KG1 (cell line): ENCODE measurements around the gene CTSD.

Source experiments
- DNase-seq: peaks from one replicate; lab custom pipeline; 2025; lab: John Stamatoyannopoulos, UW

The CTSD gene

DNA sequence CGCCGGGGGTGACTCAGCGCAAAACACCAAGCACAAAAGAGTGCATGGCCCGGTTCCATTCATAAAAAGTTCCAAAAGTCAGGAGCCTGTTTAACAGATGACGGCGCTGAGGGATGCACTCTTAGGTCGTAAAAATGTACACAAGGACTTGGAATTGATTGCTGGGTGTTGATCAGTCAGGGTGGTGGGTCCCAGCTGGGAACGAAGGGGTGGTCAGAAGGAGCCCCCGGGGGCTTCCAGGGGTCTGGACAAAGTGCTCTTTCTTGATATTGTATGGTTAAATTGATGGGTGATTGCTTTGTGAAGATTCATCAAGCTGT, 34.1 kb downstream of the CTSD start:
- no peak for DNase-seq

DNA sequence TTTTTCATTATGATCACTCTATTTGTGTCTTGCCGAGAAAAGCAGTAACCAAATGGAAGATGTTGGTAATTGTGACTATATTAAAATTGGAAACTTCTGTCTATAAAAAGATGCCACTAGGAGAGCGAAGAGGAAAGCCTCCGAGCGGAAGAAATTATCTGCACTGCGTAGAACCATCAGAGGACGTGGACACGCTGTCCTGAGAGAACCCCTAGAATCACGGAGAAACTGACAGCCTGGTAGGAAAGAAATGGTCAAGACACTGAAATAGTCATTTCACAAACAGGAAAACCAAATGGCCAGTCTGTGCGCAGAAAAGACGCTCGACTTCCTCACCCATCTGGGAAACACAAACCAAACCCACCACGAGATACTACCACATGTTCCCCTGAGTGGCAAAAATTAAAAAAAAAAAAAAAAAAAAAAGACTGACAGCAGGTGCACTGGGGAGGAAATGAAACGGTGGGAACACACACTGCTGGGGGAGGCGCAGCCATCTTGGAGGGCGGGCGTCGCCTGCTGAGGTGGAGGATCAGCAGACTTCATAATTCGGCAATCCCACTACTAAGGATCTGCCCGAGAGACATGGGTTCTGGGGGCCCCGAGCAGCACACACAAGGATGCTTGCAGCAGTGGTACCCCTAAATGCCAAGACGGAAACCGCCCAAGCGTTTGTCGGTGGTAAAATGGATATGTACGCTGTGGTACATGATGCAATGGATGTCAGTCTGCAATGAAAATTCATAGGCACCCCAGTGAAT, 34.6 kb downstream of the CTSD start:
- no peak for DNase-seq

DNA sequence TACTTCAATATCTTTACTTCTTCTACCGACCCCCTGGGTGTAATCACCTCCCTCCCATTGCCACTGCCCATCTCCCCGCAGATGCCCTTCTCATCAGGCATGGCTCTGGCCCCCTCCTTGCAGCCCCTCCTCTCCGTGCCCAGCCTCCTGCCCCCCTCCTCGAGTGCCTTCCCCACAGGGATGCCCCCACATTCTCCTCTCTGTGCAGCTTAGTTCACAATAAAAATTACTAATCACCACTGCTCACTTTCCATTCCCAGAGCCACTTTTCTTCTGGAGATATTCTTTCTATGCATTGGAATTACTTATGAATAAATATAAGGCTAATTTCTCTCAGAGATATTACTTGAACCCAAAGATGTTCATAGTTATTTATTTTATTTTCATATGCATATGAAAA, 35.4 kb downstream of the CTSD start:
- no peak for DNase-seq

DNA sequence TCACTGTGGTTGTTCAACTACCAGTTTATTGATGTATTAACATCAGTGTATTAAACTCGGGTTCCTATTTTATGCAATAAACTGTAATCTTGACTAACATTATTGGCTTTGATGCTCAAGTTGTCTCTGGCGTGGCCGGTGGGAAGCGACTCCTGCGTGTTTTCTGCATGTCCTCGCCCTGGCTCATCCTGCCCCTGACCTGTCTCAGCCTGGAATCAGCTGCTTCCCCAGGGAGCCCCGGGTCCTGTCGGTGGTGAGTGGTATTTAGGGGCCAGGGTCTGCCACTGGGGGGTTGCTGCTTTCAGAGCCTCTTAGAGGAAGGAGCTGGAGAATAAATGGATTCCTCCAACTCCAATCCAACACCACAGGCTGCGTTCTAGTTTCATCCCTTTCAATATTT, 35.9 kb downstream of the CTSD start:
- no peak for DNase-seq

DNA sequence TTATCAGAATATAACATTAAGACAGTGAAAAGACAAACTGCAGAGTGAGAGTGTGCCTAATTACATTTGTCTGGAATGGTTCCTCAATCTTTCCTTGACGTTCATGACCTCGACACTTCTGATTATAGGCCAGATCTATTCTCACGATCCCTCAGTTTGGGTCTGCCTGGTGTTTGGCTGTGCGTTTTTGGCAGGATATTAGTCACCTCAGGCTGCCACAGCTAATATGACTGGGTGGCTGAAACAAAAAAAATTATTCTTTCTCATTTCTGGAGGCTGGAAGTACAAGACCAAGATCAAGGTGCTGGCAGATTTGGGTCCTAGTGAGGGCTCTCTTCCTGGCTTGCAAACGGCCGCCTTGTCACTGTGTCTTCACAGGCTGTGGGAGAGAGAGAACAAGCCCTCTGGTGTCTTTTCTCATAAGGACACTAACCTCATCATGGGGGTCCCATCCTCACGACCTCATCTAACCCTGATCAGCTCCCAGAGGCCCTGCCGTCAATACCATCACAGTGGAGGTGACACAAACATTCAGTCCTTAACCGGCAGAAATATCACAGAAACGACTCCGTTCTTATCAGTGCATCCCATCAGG, 36.5 kb downstream of the CTSD start:
- DNase-seq: no peak

DNA sequence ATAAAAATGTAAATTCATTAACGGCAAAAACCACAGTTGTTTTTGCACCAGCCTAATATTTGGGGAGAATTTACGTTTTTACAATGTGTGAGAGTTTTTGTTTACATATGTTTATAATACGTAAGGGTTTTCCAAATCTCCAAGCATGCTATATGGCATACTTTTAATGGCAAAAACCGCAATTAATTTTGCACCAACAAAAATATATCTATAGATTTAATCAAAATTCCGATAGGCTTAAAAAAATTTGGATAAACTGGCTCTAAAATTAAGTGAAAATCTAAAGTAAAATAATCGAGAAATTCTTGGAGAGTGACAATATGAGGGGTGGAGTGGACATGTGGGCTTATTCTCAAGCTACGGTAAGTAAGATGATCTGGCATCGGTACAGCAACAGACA, 43.9 kb downstream of the CTSD start:
- no peak for DNase-seq

DNA sequence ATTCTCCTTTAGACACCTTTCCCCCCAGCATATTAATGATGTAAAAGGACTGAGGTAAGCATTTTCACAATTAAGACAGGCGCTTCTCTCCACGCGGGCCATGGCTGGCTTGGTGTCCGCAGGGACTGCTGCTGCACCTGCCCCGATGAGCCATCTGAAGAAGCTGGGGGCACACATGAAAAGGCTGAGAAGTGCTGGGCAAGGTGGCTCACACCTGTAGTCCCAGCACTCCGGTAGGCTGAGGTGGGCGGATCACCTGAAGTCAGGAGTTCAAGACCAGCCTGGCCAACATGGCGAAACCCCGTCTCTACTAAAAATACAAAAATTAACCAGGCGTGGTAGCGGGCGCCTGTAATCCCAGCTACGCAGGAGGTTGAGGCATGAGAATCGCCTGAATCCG, 45.4 kb downstream of the CTSD start:
- DNase-seq: no peak

DNA sequence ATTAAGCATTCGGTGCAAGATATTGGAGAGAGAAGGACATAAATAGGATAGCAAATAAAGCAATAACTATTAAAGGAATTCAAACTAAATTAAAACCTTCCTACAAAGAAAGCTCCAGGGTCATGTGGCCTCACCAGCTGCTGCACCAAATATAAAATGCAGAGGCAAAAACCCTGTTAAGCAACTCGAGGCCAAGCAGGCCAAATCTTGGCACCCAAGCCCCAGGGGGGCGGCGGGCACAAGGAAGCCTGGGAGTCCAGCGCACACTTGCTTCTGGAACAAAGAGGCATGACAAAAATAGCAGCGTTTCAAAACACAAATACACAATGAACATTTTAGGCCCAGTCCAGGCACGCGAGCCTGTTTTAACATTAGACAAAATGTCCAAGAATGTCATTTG, 46.0 kb downstream of the CTSD start:
- no peak for DNase-seq

DNA sequence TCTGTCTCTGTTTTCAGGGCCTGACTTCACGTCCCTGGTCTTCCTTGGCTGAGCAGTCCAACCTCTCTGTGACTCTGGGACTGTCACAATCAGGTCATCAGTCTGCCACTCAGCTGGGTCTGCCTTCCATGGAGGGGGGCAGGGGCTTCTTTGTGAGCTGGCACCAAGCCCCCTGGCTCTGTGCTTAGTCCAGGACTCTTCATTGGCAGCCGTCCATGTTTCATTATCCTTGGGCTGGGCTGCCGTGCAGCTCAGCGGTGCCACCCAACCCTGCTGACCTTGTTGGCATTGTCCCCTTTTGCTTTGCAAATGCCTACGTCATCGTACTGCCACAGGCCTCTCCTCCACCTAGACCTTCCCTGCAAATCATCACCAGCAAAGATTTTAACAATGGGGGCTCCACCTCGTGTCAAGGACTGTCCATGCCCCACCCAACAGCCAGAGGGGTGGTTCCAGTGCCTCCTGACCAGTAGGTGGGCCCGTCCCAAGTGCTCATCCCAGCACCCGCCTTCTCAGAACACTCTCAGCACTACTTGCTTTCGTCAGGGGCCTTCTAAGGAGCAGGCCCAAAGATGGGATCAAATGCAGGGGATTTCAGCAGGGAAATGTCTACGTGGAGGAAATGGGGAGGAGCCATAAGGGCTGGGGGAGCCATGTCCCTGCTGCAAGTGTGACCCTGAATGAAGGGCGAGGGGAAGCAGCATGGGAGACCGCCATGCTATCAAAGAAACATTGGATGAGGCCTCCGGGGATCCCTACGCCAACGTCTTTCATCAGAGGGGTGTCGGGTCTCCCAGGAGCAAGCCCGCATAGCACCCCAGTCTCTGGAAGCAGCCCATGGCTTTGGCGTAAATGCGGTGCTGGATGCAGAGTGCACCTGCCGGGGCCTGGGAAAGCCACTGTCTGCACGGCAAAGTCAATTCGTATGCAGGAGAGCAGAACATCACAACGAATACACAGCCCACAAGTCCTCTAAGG, 48.5 kb downstream of the CTSD start:
- DNase-seq: no peak

DNA sequence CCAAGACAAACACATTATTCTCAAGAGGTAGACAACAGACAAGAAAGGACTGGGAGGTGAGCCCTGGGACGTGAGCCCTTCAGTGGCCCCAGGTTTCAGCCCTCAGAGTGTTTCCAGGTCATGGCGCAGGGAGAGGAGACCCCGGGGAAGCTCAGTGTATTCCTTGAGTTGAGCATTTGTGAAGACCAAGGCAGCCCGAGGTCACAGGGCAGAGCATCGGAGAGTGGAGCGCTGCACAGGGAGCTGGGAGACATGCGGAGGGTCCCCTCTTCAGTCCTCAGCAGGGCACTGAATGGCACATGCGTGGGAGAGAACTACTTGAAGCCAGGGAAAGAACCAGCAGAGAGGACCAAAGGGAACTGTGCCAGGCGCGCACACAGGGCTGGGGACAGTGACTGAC, 55.0 kb downstream of the CTSD start:
- DNase-seq: no peak

DNA sequence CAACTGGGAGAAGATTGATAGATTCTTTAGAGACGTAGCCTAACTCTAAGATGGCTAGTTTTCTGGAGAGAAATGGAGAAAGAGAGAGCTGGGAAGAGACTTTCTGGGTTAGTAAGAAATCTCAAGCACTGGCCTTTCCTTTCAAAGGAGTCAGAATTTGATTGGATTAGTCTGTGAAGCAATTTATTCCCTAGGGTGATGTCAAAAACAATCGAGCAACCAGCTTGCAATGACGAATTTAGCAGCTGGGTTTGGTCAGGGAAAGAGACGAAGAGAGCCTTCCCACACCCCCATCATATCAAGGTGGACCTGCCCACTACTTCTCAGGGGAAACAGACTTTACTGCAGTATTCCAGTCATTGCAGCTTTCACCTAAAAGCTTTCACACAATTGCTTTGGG, 56.0 kb downstream of the CTSD start:
- DNase-seq: no peak

DNA sequence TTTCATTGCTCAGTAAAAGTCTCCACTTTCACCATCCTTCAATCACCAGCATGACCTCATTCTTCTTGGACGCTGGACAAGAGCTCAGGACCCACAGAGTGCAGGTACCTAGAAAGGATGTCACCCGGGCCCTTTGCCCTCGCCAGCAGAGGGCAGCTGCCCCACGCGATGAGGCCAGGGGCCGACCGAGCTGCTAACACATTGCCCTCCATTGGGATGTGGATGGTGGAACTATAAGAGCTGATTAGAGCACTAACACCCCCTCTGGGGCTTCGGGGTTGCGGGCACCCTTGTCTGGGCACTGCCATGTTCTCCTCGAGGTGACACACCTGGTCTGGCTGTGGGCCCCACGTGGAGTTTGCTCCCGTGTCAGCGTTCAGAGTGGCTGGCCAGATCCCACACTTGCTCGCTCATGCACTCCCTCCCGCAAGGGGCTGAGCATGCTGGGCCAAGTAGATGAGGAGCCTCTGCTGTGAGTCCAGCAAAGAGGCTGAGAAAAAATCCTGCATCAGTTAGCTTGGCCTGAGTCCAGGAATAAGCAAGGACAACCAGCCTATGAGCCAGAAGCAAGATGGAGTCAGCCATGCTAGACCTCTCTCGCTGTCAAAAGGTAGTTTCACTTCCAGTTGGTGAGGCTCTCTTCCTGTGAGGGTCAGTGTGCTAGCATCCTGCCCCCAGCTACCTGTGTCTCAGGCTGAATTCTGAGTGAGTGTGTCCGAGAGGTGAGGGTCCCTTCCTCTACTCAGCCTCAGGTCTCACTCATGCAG, 56.9 kb downstream of the CTSD start:
- no peak for DNase-seq

DNA sequence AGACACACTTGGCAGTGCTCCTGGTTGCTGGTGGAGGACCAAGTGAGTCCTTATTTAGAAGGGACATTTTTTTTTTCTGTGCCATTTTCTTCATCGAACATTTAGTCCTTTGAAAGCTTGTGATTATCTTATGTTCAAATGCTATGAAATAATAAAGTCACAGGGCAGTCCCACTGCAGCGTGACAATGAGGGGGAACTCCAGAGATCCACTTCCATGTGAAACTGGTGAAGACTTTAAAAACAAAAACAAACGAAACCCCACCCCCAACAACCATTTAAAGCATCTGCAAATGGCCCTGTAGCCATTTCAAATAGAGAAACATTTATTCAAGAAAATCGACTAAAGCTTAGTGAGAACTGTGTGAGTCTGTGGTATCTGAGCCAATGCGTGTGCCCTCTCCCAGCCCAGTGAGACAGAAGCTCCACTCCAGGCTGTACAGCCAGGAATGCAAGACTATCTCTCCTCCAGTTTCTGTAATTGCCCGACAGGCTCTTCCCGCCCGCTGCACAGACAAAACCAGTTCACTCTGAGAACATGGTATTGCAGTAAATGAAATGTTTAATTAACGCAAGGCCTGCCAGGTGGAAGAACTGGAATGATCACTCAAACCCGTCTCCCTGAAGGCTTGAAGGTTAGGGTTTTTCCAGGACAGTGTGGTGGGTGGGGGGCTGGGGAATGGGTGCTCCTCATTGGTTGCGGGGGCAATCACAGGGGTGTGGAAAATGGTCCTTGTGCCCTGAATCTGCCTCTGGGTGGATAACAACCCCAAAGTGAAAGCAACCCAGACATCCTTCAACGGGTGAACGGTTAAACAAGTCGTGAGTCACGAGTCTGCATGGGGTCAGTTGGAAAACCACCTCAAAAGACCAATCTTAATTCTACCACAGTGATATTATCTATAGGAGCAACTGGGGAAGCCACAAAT, 58.3 kb downstream of the CTSD start:
- no peak for DNase-seq

DNA sequence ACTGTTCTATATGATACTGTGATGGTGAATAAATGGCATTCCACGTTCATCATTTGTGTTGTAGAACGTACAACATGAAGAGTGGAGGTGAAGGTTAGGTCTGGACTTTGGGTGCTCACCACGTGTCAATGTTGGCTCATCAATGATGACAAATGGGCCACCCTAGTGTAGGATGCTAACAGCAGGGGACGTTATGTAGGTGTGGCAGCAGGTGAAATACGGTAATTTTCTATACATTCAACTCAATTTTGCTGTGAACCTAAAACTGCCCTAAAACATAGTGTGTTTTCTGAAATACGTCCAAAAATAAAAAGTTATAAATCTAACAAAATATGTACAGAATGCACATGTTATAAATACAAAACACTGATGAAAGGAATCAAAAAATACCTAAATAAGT, 60.6 kb downstream of the CTSD start:
- DNase-seq: no peak
